Mononuclear cell (primary cell): ENCODE results near the gene RWDD4. TPM values are rescaled to one million over a fixed set of nuclear protein-coding genes. Genes with fewer than 3 reads are reported as not detected.

Source experiments
- H3K27me3 ChIP-seq: 2 replicates; pipeline ENCODE4 v1.6.0; 2011; ENCODE audit warnings: low read length, control low read depth; ENCODE audit not compliant: insufficient read depth
- H3K4me1 ChIP-seq: 2 replicates; pipeline ENCODE4 v1.5.1; 2011; ENCODE audit warnings: mild to moderate bottlenecking, low read length, control low read depth; ENCODE audit not compliant: insufficient read depth
- H3K4me3 ChIP-seq: 2 replicates; pipeline ENCODE4 v1.5.1; 2011; ENCODE audit warnings: mild to moderate bottlenecking, low read length, moderate library complexity
- H3K9me3 ChIP-seq: 2 replicates; pipeline ENCODE4 v1.5.1; 2011; ENCODE audit warnings: low read depth, mild to moderate bottlenecking, control low read depth, low read length
- total RNA-seq: library from RNA; depleted of rRNA; stranded (reverse); fragments of >200 nt; gene quantifications from one replicate; pipeline ENCODE4 v1.2.3, GENCODE V29; 2012

Gene RWDD4
- total RNA-seq, 1 donor: 9.3 TPM

DNA sequence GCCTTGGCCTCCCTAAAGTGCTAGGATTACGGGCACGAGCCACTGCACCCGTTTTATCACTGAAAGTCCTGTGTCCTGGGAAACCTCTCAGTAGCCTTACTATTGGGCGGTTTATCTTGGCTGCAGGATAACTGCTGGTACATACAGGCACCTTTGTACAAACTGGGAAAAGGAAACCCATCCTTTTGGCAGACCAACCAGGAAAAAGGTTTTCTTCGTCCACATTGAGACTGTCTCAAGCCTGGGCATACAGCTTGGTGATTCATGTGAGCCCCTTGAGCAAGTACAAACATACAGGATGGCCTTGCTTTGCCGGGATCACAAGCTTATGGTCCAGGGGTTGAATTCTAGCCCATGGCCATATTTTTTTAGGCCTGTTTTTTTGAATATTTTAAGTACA lies 32.8 kb downstream of the RWDD4 start:
- H3K4me1 ChIP-seq: peaks cover 12% of the 10 kb centered on the region
- no peaks in the 10 kb centered on the region for H3K9me3 ChIP-seq
- H3K4me3 ChIP-seq: no peak overlapping the region
- no peaks in the 10 kb centered on the region for H3K27me3 ChIP-seq

- Histone ChIP-seq H3K4me3 (no peak overlapping the region), H3K27me3 (no peaks in the 10 kb centered on the region), H3K9me3 (no peaks in the 10 kb centered on the region), H3K4me1 (peaks cover 14% of the 10 kb centered on the region)
Observed at GRCh38 chr4:183624548-183624947, 34.4 kb downstream of the RWDD4 start.

DNA sequence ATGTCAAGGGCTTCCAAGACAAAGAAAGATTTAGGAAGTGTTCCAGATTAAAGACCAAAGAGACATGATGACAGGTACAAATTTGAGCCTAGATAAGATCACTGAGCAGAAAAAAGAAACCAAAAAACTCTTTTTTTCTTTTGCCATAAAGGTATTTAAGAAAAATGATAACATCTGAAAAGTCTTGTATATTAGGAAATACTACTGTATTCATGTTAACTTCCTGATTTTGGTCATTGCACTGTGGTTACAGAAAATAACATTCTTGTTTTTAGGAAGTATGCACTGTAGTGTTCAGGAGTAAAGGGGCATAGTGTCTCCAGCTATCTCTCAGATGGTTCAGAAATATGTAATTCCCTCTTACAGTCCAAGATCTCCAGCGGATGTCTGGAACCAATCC lies 37.1 kb downstream of the RWDD4 start:
- H3K9me3 ChIP-seq: no peaks in the 10 kb centered on the region
- no peak overlapping the region for H3K4me3 ChIP-seq
- H3K27me3 ChIP-seq: no peaks in the 10 kb centered on the region
- H3K4me1 ChIP-seq: peaks cover 14% of the 10 kb centered on the region

DNA sequence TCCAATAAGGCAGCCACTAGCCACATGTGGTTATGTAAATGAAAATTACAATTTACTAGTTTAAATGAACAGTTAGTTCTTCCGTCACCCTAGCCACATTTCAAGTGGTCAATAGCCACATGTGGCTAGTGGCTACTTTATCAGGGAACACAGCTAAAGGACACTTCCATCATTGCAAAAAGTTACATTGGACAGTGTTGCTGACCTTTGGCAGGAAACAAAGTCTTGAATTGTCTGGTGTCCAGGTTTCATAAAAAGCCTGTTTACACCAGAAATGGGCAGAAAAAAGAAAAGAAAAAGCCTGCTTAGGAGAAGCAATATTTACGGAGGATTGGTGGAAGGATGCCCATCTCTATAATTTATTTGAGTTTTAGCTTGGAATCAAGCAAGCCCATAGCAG lies 38.6 kb downstream of the RWDD4 start:
- Histone ChIP-seq H3K4me3 (no peak overlapping the region), H3K9me3 (no peaks in the 10 kb centered on the region), H3K4me1 (peaks cover 14% of the 10 kb centered on the region), H3K27me3 (no peaks in the 10 kb centered on the region)

DNA sequence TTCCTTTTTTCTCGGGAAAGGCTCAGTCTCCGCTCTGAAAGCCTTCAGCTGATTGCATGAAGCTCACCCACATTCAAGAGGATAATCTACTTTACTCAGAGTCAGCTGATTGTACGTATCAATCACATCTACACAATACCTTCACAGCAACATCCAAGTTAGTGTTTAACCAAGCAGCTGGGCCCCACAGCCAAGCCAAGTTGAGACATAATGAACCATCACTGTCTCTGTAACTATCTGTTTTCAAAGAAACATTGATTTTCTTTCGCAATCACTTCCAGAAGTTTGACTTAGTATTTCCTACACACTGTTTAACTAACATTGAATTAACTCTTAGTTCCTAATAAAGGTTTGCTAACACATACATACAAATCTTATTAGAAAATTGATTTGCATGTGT lies 40.3 kb downstream of the RWDD4 start:
- H3K4me1 ChIP-seq: peaks cover 14% of the 10 kb centered on the region
- no peak overlapping the region for H3K4me3 ChIP-seq
- no peaks in the 10 kb centered on the region for H3K9me3 ChIP-seq
- H3K27me3 ChIP-seq: no peaks in the 10 kb centered on the region

DNA sequence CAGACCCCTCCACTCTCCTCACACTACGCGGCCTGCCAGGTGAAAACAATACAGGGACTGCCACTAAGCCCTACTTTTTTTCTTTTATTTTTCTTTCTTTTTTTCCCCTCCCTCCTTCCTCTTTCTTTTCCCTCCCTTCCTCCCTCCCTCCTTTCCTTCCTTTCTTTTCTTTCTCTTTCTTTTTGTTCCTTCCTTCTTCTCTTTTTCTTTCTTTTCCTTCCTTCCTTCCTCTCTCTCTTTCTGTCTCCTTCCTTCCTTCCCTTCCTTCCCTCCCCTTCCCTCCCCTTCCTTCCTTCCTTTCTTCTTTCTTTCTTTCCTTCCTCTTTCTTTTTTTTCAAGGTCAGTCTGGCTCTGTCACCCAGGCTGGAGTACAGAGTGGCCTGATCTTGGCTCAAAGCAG lies 41.9 kb downstream of the RWDD4 start:
- H3K4me1 ChIP-seq: peaks cover 9% of the 10 kb centered on the region
- H3K4me3 ChIP-seq: no peak overlapping the region
- H3K9me3 ChIP-seq: no peaks in the 10 kb centered on the region
- no peaks in the 10 kb centered on the region for H3K27me3 ChIP-seq

GRCh38 chr4:183612329-183613250 lies 46.4 kb downstream of the RWDD4 start:
- H3K4me1 ChIP-seq: no peaks in the 10 kb centered on the region
- no peak overlapping the region for H3K4me3 ChIP-seq
- H3K27me3 ChIP-seq: no peaks in the 10 kb centered on the region
- H3K9me3 ChIP-seq: no peaks in the 10 kb centered on the region

- H3K27me3 ChIP-seq: no peaks in the 10 kb centered on the region
- no peaks in the 10 kb centered on the region for H3K4me1 ChIP-seq
- H3K9me3 ChIP-seq: no peaks in the 10 kb centered on the region
- no peak overlapping the region for H3K4me3 ChIP-seq
Observed at GRCh38 chr4:183611210-183611830, 47.7 kb downstream of the RWDD4 start.

GRCh38 chr4:183610613-183611012 lies 48.4 kb downstream of the RWDD4 start:
- Histone ChIP-seq H3K4me1 (no peaks in the 10 kb centered on the region), H3K27me3 (no peaks in the 10 kb centered on the region), H3K9me3 (no peaks in the 10 kb centered on the region), H3K4me3 (no peak overlapping the region)

DNA sequence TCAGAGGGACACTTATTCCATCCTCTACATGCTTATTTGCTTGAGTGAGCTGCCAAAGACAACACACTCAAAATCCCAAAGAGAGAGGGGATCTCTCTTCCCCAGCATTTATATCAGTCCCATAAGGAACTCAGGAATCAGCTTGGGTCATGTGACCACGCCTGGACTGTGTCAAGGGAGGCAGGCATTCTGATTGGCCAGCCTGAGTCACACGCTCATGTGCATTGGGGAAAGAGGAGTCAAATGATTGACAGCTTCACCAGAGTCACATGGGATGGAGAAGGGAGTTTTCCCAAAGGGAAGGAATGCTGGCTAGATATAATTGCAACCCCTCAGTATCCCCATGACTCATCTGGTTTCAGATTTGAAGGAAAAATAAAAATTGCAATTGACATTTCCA lies 49.0 kb downstream of the RWDD4 start:
- Histone ChIP-seq H3K9me3 (no peaks in the 10 kb centered on the region), H3K4me3 (no peak overlapping the region), H3K4me1 (no peaks in the 10 kb centered on the region), H3K27me3 (no peaks in the 10 kb centered on the region)

GRCh38 chr4:183609151-183609550 lies 49.8 kb downstream of the RWDD4 start:
- no peak overlapping the region for H3K4me3 ChIP-seq
- no peaks in the 10 kb centered on the region for H3K4me1 ChIP-seq
- H3K27me3 ChIP-seq: no peaks in the 10 kb centered on the region
- H3K9me3 ChIP-seq: no peaks in the 10 kb centered on the region

GRCh38 chr4:183607894-183608293 lies 51.1 kb downstream of the RWDD4 start:
- H3K9me3 ChIP-seq: no peaks in the 10 kb centered on the region
- no peaks in the 10 kb centered on the region for H3K27me3 ChIP-seq
- H3K4me3 ChIP-seq: no peak overlapping the region
- H3K4me1 ChIP-seq: no peaks in the 10 kb centered on the region

GRCh38 chr4:183602557-183603027 lies 56.4 kb downstream of the RWDD4 start:
- Histone ChIP-seq H3K27me3 (no peaks in the 10 kb centered on the region), H3K9me3 (no peaks in the 10 kb centered on the region), H3K4me1 (no peaks in the 10 kb centered on the region), H3K4me3 (no peak overlapping the region)

GRCh38 chr4:183601381-183601780 lies 57.6 kb downstream of the RWDD4 start:
- Histone ChIP-seq H3K4me3 (no peak overlapping the region), H3K4me1 (no peaks in the 10 kb centered on the region), H3K9me3 (no peaks in the 10 kb centered on the region), H3K27me3 (no peaks in the 10 kb centered on the region)

DNA sequence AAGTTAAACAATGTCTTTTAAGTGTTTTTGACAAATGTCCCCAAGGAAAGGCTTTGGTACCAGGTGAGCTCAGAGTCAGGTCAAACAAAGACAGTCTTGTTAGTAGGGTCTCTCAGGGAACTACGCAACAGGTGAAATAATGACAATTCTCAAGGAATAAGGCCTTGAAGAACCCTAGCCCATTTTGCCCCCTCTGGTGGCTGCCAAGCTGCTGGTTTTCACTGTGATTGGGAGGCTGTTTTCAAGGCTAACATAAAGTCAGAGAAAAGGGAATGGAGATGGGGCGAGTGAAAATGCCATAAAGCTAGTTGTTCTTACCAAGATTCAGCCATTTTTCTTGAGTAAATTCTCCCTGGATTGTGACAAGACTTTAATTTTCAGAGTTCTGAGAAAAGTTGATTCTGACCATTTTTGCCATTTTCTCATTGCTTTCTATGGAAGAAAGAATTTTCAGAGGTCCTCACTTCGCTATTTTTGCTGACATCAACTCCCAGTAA lies 58.7 kb downstream of the RWDD4 start:
- Histone ChIP-seq H3K4me1 (no peaks in the 10 kb centered on the region), H3K4me3 (no peak overlapping the region), H3K9me3 (no peaks in the 10 kb centered on the region), H3K27me3 (no peaks in the 10 kb centered on the region)
